Kidney epithelial cell (primary cell): Measurements from ENCODE around the gene CLCN1. TPM values are rescaled to one million over a fixed set of nuclear protein-coding genes. Genes with fewer than 3 reads are reported as not detected.

ENCODE experiments used
- DNase-seq: peaks from one replicate; pipeline ENCODE4 v3.0.0-alpha.2; 2010; ENCODE audit warnings: low read depth
- H3K27me3 ChIP-seq: 2 replicates; pipeline ENCODE4 v1.6.0; 2011; ENCODE audit warnings: low read length; ENCODE audit not compliant: control insufficient read depth, insufficient read depth
- H3K36me3 ChIP-seq: 2 replicates; pipeline ENCODE4 v1.5.1; 2011; ENCODE audit warnings: low read length; ENCODE audit not compliant: control insufficient read depth, insufficient read depth
- H3K4me3 ChIP-seq: 2 replicates; pipeline ENCODE4 v1.5.1; 2011; ENCODE audit warnings: low read depth, mild to moderate bottlenecking, control low read depth, low read length
- total RNA-seq: library from RNA; depleted of rRNA; stranded (reverse); fragments of >200 nt; gene quantifications from 2 replicates; pipeline ENCODE4 v1.2.3, GENCODE V29; 2015
- TF ChIP-seq, protein P1 (sequence below): IDR thresholded peaks from 2 replicates; pipeline ENCODE4 v1.5.1; 2011; ENCODE audit warnings: mild to moderate bottlenecking, moderate library complexity, low read length, control low read depth, inconsistent platforms; ENCODE audit not compliant: insufficient read depth, poor library complexity, severe bottlenecking

The CLCN1 gene
- total RNA-seq, 1 donor from 2014 or later = not detected

DNA sequence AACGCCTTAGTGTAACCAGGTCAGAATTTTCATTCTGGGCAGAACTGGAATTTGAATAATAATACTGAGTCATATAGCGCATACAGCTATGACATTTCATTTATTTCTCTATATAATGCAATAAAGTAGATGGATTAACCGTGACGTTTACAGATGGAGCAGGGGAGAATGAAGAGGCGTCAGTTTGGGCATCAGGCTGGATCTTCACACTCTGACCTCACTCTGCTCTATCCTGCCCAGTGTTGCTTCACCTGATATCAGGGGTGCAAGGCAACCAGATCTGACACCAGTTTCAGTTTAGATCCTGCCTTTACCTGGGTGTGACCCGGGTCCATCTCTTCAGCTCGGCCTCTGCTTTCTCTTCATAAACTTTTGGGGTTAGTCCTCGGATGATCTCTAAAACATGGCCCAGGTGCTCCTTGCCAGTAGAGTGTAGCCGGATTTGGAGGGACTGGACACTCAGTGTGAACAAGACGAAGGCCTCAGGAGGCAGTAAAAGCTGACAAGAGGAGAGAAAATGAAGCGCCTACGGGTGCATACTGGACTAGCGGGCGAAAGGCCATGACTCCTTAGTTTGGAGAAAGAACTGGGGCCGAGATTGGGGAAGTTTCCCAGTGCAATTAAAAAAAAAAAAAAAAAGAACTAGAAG is 63.8 kb downstream of the CLCN1 start:
- TF ChIP-seq, protein P1, sequence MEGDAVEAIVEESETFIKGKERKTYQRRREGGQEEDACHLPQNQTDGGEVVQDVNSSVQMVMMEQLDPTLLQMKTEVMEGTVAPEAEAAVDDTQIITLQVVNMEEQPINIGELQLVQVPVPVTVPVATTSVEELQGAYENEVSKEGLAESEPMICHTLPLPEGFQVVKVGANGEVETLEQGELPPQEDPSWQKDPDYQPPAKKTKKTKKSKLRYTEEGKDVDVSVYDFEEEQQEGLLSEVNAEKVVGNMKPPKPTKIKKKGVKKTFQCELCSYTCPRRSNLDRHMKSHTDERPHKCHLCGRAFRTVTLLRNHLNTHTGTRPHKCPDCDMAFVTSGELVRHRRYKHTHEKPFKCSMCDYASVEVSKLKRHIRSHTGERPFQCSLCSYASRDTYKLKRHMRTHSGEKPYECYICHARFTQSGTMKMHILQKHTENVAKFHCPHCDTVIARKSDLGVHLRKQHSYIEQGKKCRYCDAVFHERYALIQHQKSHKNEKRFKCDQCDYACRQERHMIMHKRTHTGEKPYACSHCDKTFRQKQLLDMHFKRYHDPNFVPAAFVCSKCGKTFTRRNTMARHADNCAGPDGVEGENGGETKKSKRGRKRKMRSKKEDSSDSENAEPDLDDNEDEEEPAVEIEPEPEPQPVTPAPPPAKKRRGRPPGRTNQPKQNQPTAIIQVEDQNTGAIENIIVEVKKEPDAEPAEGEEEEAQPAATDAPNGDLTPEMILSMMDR = no peak
- no peak for DNase-seq
- H3K4me3 ChIP-seq = peak overlapping the region; percentile 92
- no peaks in the 10 kb centered on the region for H3K27me3 ChIP-seq
- H3K36me3 ChIP-seq = no peaks in the 10 kb centered on the region

GRCh38 chr7:143380260-143380645 is 64.3 kb downstream of the CLCN1 start:
- Histone ChIP-seq H3K27me3 (no peaks in the 10 kb centered on the region), H3K36me3 (peaks cover 1% of the 10 kb centered on the region), H3K4me3 (peak overlapping the region; percentile 92)
- no peak for DNase-seq
- TF ChIP-seq, protein P1 = peak; percentile 90

GRCh38 chr7:143380646-143381426 is 64.9 kb downstream of the CLCN1 start, which contains the start of gene ZYX:
Gene ZYX (plus strand): TSS chr7:143381345. CDS start chr7:143381572, 227 bp downstream.
- DNase-seq = peak; percentile 56
- Histone ChIP-seq H3K27me3 (no peaks in the 10 kb centered on the region), H3K36me3 (peaks cover 1% of the 10 kb centered on the region), H3K4me3 (peak within 1 kb of the TSS; percentile 92)
- TF ChIP-seq, protein P1 = no peak

- H3K36me3 ChIP-seq = peaks cover 1% of the 10 kb centered on the region
- no peak for DNase-seq
- TF ChIP-seq, protein P1 = no peak
- H3K4me3 ChIP-seq = peak overlapping the region; percentile 92
- no peaks in the 10 kb centered on the region for H3K27me3 ChIP-seq
Measured at GRCh38 chr7:143381427-143382125, 65.7 kb downstream of the CLCN1 start.

DNA sequence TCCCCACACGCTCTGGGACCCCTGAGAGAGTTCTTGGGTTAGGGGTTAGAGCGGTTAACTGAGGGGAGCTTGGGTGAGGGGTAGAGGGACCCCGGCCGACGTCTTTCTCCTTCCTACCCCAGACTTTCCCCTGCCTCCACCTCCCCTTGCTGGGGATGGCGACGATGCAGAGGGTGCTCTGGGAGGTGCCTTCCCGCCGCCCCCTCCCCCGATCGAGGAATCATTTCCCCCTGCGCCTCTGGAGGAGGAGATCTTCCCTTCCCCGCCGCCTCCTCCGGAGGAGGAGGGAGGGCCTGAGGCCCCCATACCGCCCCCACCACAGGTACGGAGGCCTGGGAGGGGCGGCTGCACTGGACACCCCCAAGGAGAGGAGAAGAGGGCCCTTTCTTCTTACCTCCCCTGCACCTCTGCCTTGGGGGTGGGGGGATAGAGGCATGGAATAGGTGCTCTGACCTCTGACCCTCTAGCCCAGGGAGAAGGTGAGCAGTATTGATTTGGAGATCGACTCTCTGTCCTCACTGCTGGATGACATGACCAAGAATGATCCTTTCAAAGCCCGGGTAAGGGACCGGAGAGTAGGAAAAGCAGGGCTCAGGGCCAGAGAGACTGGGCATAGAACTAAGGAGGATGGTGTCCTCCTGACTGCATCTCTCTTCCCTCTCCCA is 66.3 kb downstream of the CLCN1 start:
- Histone ChIP-seq H3K4me3 (peak overlapping the region; percentile 92), H3K36me3 (peaks cover 1% of the 10 kb centered on the region), H3K27me3 (no peaks in the 10 kb centered on the region)
- no peak for DNase-seq
- TF ChIP-seq, protein P1 = no peak
